Measurements from ENCODE around the gene MYO15B.

MYO15B gene

DNA sequence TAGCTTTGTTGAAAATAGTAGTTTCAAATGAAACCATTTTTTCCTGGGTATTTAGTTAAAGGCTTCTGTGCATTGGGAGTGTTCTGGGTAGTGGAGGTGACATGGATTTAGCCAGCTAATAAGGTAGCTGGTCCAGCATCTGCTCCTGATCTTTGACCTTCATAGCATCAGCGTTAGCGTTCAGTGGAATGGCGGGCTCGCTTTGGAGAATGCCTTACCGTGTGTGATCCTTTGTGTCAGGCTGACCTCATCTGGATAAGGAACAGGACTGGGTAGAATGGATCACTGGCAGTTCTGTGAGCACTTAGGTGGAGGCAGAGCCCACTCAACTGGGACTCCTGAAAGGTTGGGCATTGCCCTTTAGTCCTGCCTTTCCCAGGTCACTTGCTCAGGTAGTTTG, 83.3 kb downstream of the MYO15B start:
- no peak for DNase-seq

DNA sequence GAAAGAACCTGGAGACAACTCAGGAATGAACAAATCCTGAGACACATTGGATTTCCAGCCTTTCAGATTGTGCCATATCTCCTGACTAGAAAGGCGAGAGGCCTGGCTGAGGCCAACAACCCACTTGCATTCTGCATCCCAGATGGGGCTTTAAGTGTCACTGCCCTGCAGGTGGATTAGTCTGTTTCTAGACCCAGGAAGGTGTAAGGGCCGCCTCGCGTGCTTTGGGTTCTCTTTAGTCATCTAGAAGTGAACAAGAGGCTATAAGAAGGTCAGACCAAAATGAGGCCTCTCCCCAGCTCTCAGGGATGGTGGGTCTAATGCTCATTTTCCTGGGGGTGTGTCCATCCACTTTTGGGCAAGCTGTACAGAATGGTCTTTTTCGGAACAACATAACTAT, 84.4 kb downstream of the MYO15B start:
- no peak for DNase-seq

GRCh38 chr17:75673487-75673886, 85.9 kb downstream of the MYO15B start:
- DNase-seq, result no peak

All from hippocampal formation (tissue), 2 donors.